ENCODE data around the gene DVL3. TPM values are rescaled to one million over a fixed set of nuclear protein-coding genes. Genes with fewer than 3 reads are reported as not detected.

DVL3 gene
- polyA plus RNA-seq, 1 donor (not counting 4 experiments of a cell fraction or from before 2014, with no cell fraction given): 18.5 TPM

- Histone ChIP-seq H3K79me2 (ENCODE audit: control insufficient read depth, insufficient read depth, low read length) (peaks cover 13% of the 10 kb centered on the region), H3K4me1 (ENCODE audit: control insufficient read depth, extremely low read depth, insufficient read depth, low read length) (peaks cover 4% of the 10 kb centered on the region), H3K4me2 (ENCODE audit: control insufficient read depth, extremely low read depth, insufficient read depth, low read depth, low read length) (no peak overlapping the region), H3K9me3 (ENCODE audit: control insufficient read depth, low read depth, low read length) (no peaks in the 10 kb centered on the region), H4K20me1 (ENCODE audit: control insufficient read depth, extremely low read depth, insufficient read depth, low read length) (peaks cover 9% of the 10 kb centered on the region), H3K27me3 (ENCODE audit: control insufficient read depth, extremely low read depth, insufficient read depth, low read length) (no peaks in the 10 kb centered on the region), H3K27ac (ENCODE audit: control insufficient read depth, insufficient read depth, low read length) (no peak overlapping the region), H3K9ac (ENCODE audit: control insufficient read depth, extremely low read depth, insufficient read depth, low read length) (no peak overlapping the region), H3K4me3 (ENCODE audit: control insufficient read depth in 2 of 3, extremely low read depth in 1 of 3, insufficient read depth in 2 of 3, low read depth in 1 of 3, low read length in 3 of 3) (no peak overlapping the region), H3K36me3 (ENCODE audit: control insufficient read depth in 2 of 2, extremely low read depth in 1 of 2, insufficient read depth in 2 of 2, low read length in 2 of 2) (peaks cover 41 to 47% of the 10 kb centered on the region in 2 experiments), H3K9me1 (ENCODE audit: control insufficient read depth, extremely low read depth, insufficient read depth, low read length) (no peaks in the 10 kb centered on the region), H2AFZ (ENCODE audit: control insufficient read depth, low read length) (no peak overlapping the region)
- TF ChIP-seq EZH2 (IDR thresholded peaks at IDR 0.05; ENCODE audit: low read length) (no peak), CTCF (optimal IDR thresholded peaks at IDR 0.05 in 1 of 3, IDR thresholded peaks at IDR 0.05 in 1 of 3, conservative IDR thresholded peaks at IDR 0.05 in 1 of 3; ENCODE audit: extremely low read depth in 1 of 3, insufficient read depth in 2 of 3, low read length in 3 of 3) (no peak)
- no peak for DNase-seq (ENCODE audit: low read depth, low spot score)
- FAIRE-seq: no peak
- dilution Hi-C loops (cut with MboI; ENCODE audit: extremely low pct_ligation_motif_present, low sequenced_read_pairs): no loop called here
Observed at GRCh38 chr3:184142199-184142598, 13.0 kb upstream of the DVL3 start.

GRCh38 chr3:184143327-184143726 is 11.8 kb upstream of the DVL3 start:
- no peak for DNase-seq (ENCODE audit: low read depth, low spot score)
- Histone ChIP-seq H4K20me1 (ENCODE audit: control insufficient read depth, extremely low read depth, insufficient read depth, low read length) (peaks cover 9% of the 10 kb centered on the region), H3K9me1 (ENCODE audit: control insufficient read depth, extremely low read depth, insufficient read depth, low read length) (no peaks in the 10 kb centered on the region), H2AFZ (ENCODE audit: control insufficient read depth, low read length) (no peak overlapping the region), H3K27ac (ENCODE audit: control insufficient read depth, insufficient read depth, low read length) (no peak overlapping the region), H3K9me3 (ENCODE audit: control insufficient read depth, low read depth, low read length) (no peaks in the 10 kb centered on the region), H3K9ac (ENCODE audit: control insufficient read depth, extremely low read depth, insufficient read depth, low read length) (no peak overlapping the region), H3K79me2 (ENCODE audit: control insufficient read depth, insufficient read depth, low read length) (peaks cover 4% of the 10 kb centered on the region), H3K36me3 (ENCODE audit: control insufficient read depth in 2 of 2, extremely low read depth in 1 of 2, insufficient read depth in 2 of 2, low read length in 2 of 2) (peaks cover 40 to 47% of the 10 kb centered on the region in 2 experiments), H3K27me3 (ENCODE audit: control insufficient read depth, extremely low read depth, insufficient read depth, low read length) (no peaks in the 10 kb centered on the region), H3K4me1 (ENCODE audit: control insufficient read depth, extremely low read depth, insufficient read depth, low read length) (peaks cover 4% of the 10 kb centered on the region), H3K4me3 (ENCODE audit: control insufficient read depth in 2 of 3, extremely low read depth in 1 of 3, insufficient read depth in 2 of 3, low read depth in 1 of 3, low read length in 3 of 3) (no peak overlapping the region), H3K4me2 (ENCODE audit: control insufficient read depth, extremely low read depth, insufficient read depth, low read depth, low read length) (no peak overlapping the region)
- dilution Hi-C loops (cut with MboI; ENCODE audit: extremely low pct_ligation_motif_present, low sequenced_read_pairs): no loop called here
- no peak for FAIRE-seq
- TF ChIP-seq CTCF (optimal IDR thresholded peaks at IDR 0.05 in 1 of 3, IDR thresholded peaks at IDR 0.05 in 1 of 3, conservative IDR thresholded peaks at IDR 0.05 in 1 of 3; ENCODE audit: extremely low read depth in 1 of 3, insufficient read depth in 2 of 3, low read length in 3 of 3) (no peak), EZH2 (IDR thresholded peaks at IDR 0.05; ENCODE audit: low read length) (no peak)
